ENCODE measurements around the gene SFTPA2.
"Not testable (repeated sequence)": the region's sequence is repeated elsewhere in the genome, so short reads cannot be mapped to it uniquely, and the experiment has no call there.

SFTPA2 gene

GRCh38 chr10:79556961-79557360, 3.2 kb downstream of the SFTPA2 start:
- DNase-seq (ENCODE audit: low read depth) = not testable (repeated sequence)

GRCh38 chr10:79555354-79556309, 4.6 kb downstream of the SFTPA2 start:
- DNase-seq (ENCODE audit: low read depth) = no peak

DNA sequence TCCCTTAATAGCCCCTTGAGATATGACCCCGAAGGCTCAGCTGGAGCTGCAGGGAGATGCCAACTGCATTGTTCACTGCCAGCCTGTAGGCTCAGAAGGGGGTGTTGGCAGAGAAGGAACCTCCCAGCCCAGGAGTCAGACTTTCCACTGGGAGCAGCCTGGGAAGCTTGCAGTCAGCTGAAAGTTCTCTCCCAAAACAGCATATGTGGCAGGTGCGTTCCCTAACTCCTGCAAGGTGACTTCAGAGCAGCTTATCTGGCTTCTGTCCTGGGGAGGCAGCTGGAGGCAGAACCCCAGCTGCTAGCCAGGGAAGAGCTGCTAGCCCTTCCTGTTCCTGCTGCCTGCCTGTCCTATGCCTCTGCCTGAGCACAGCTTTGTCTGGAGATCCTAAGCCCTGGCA, 8.1 kb downstream of the SFTPA2 start:
- DNase-seq (ENCODE audit: low read depth) = no peak

GRCh38 chr10:79547973-79548372, 12.2 kb downstream of the SFTPA2 start:
- DNase-seq (ENCODE audit: low read depth) = no peak

DNA sequence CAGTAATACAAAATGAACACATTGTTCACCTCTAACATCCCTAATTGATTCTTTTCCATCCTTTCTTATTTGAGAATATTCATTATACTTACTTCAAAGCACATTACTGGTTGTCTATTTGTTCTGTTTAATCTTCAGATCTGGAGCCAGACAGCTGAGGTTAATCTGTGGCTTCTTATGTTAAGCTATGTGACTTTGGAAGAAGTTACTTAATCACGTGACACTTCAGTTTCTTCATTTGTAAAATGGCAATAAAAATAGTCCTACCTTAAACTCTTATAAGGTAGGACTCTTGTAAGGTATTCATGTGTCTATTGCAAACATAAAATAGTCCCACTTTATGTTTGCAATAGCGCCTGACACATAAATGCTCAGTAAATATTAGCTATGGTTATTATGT, 13.1 kb downstream of the SFTPA2 start:
- not testable (repeated sequence) for DNase-seq (ENCODE audit: low read depth)

DNA sequence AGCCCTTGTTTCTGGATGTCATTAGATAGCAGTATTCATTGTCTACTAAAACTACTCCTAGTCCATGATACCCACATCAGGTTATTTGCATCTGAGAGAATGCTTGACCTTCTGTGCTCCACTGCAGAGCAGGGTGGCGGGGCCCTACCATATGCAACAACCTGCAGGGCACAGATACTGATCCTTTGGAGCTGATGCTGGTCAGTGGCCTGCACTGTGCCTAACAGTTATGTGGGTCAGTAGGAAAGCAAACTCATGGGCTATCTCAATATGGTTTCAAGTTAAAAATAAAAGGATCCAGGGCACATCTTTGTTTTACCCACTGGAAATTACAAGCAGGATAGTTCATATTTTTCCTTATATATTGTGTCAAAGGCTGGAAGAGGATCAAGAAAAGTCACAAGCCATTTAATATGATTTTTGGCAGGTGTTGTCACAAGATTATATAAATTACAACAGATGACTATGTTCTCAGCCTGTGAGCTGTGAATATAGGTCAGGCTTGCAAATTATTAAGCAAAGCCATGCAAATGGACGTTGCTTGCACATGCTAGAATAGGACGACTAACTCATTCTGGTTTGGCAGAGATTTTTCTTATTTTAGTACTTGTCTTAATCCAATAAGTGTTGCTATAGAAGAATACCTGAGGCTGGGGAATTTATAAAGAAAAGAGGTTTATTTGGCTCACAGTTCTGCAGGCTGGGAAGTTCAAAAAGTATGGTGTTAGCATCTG, 15.1 kb downstream of the SFTPA2 start:
- DNase-seq (ENCODE audit: low read depth) = not testable (repeated sequence)

DNA sequence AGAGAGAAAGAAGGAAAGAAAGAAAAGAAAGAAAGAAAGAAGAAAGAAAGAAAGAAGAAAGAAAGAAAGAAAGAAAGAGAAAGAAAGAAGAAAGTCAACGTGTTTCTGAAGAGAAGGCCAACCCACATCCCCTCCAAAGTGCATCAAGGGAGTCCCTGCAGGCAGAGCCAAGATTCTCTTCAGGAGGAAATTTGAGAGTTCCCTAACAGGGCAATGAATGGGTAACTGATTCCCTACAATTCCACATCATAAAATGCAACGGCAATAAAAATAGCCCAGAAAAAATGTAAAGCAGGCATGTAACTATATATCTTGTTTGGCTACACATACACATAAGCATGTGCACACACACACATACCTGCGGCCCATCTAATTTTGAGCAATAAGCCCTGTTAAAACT, 15.8 kb downstream of the SFTPA2 start:
- DNase-seq (ENCODE audit: low read depth) = not testable (repeated sequence)

- no peak for DNase-seq (ENCODE audit: low read depth)
Measured at GRCh38 chr10:79542626-79543025, 17.6 kb downstream of the SFTPA2 start.

DNA sequence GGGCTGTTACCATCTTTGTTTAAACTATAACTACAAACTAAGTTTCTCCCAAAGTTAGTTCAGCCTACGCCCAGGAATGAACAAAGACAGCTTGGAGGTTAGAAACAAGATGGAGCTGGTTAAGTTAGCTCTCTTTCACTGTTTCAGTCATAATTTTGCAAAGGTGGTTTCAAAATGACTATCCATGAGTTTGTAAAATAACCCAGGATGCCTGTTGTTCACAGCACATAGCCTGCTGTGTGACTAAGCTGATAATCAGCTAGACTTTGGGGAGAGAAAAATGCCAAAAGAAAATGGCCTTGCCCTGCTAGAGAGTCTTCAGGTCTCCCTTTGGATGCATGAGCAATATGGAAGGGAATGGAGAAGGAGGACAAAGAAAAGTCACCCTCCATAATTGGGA, 19.3 kb downstream of the SFTPA2 start:
- not testable (repeated sequence) for DNase-seq (ENCODE audit: low read depth)

- not testable (repeated sequence) for DNase-seq (ENCODE audit: low read depth)
Measured at GRCh38 chr10:79538311-79538710, 21.9 kb downstream of the SFTPA2 start.

GRCh38 chr10:79533903-79534175, 26.4 kb downstream of the SFTPA2 start:
- not testable (repeated sequence) for DNase-seq (ENCODE audit: low read depth)

DNA sequence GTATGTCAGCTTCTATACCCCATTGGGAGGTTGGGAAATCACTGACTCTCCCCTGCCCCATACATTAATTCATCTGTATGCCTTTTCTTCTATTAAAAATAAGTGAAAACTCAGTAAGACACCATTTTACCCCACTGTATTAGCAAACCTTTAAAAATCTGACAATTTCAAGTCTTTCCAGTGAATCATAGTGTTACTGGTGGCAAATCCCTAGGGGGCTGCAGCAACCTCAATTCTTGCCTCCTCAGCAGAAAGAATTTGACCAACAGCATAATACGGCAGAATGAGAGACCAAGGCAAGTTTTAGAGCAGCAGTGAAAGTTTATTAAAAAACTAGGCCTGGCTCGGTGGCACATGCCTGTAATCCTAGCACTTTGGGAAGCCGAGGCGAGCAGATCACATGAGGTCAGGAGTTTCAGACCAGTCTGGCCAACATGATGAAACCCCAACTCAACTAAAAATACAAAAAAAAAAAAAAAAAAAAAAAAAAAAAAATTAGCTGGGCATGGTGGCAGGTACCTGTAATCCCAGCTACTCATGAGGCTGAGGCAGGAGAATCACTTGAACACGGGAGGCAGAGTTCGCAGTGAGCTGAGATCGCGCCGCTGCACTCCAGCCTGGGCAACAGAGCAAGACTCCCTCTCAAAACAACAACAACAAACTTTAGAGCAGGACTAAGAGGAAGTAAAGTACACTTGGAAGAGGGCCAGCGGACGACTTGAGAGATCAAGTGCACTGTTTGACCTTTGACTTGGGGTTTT, 26.9 kb downstream of the SFTPA2 start:
- not testable (repeated sequence) for DNase-seq (ENCODE audit: low read depth)

- not testable (repeated sequence) for DNase-seq (ENCODE audit: low read depth)
Measured at GRCh38 chr10:79528261-79528660, 31.9 kb downstream of the SFTPA2 start.

- not testable (repeated sequence) for DNase-seq (ENCODE audit: low read depth)
Measured at GRCh38 chr10:79525049-79525710, 35.0 kb downstream of the SFTPA2 start.

DNA sequence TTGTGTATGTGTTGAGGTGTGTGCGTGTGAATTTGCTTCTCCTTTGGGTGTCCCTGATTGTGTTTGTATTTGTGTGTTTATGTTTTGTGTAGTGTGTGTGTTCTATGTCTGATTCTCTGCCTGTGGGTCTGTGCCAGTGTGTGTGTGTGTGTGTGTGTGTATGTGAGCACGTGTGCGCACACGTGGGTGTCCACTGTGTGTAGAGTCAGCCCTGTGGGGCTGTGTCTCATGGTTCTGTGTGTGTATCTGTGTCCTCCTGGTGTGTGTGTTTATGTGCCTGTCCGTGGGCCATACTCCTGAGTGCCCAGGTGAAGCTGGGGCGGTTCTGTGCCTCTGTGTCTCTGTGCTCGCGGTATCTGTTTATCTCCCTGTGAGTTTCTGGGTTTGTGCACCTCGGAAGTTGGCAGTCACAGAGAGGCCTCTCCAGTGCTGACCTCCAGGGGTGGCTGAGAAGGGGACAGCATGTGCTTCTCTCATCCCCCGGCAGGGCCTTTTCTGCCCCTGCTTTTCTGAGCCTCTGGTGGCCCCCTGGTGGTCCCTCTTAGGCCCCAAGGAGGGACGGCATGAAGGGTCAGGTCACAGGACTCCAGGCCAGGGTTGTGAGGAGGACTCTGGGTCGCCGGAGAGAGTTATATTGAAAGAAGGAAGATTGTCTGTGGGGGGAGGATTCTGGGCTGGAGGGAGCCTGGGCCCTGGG, 36.9 kb downstream of the SFTPA2 start:
- not testable (repeated sequence) for DNase-seq (ENCODE audit: low read depth)

DNA sequence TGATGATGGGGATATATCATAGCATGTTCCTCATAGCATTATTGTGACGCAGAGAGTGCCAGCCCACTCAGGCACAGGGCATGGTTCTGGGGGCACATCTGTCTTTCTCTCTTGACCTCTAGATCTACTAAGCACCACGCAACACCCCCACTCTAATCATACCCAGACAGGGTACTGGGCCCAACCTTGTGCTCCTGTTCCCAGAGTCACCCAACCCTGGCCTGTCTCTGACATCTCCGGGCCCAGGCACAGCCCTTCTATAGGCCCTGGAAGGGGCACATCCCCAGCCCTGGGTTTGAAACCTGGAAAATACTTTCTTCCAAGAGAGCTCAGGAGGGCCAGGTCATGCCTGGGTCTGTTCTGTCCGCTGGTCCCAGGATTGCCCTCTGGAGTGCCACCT, 37.7 kb downstream of the SFTPA2 start:
- DNase-seq (ENCODE audit: low read depth) = not testable (repeated sequence)

DNA sequence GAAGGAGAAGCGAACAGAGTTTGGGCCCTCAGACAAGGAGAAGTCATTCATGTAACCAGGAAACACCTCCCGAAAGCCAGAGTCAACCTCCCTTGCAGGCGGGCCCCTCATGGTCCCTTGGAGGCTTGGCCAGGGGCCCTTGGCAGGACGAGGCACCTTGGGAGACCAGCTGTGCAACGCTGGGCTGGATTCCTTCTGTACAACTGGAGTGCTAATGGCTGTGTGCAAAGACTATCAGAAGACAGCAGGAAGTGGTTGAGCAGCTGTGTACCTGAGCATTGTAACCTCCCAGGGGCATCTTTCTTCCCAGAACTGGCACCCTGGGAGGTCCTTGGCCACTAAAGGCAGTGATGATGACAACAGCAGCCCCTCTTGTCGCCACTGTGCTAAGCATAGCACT, 38.5 kb downstream of the SFTPA2 start:
- DNase-seq (ENCODE audit: low read depth) = not testable (repeated sequence)

- DNase-seq (ENCODE audit: low read depth) = not testable (repeated sequence)
Measured at GRCh38 chr10:79517567-79517966, 42.6 kb downstream of the SFTPA2 start.

- DNase-seq (ENCODE audit: low read depth) = not testable (repeated sequence)
Measured at GRCh38 chr10:79516532-79517205, 43.5 kb downstream of the SFTPA2 start.

DNA sequence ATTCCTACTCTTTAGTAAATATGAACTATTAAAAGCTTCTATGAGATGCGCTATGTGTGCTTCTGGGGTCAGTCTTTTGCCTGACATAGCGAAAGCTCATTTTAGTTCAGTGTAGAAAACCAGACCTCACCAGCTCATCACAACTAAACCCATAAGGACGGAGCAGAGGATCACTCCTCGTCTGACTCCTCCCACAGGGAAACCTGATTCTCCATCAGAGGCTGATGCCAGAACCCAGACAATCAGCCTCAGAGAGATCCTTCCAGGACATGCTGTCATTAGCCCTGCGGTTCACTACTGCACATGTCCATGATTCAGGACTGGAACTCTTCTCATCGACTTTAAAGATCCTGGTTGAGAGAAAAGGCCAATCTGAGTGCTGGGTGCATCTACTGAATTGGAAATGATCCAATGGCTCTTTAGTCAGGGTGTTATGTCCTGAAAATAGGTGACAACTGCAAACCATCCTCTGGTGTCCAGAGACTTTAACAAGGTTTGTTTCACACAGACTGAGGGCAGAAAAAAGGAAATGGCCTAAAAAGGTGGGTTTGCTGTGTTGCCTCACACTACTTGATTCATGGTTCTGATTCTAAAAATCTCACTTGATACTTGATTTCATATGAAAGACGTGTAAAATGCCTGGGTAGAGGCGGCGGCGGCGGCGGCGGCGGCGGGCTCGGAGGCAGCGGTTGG, 48.2 kb downstream of the SFTPA2 start, which contains the start of gene EIF5AL1:
TSS of gene EIF5AL1 (plus strand) at position 643 of the 693 bp plus-strand sequence. CDS start 117 bp downstream, outside the sequence.
- DNase-seq (ENCODE audit: low read depth) = not testable (repeated sequence)
